ENCODE data around the gene LGR5. TPM values are rescaled to one million over a fixed set of nuclear protein-coding genes. Genes with fewer than 3 reads are reported as not detected.

LGR5 gene
- total and polyA plus RNA-seq, 2 of the 8 experiments (the other 6 are each of a cell fraction or from before 2014, with no cell fraction given), result 0.08 to 0.19 TPM

GRCh38 chr12:71626098-71626497, 186.5 kb downstream of the LGR5 start:
- H3K79me2 ChIP-seq (ENCODE audit: control insufficient read depth in 1 of 2, insufficient read depth in 2 of 2, low read length in 2 of 2), result no peaks in the 10 kb centered on the region
- no peak overlapping the region for H3K4me2 ChIP-seq (ENCODE audit: insufficient read depth in 1 of 2, low read depth in 2 of 2, low read length in 2 of 2)
- no peak overlapping the region for H4K91ac ChIP-seq (replicated peaks; ENCODE audit: insufficient read length, low read length)
- H3K27ac ChIP-seq (ENCODE audit: low read depth, low read length), result no peak overlapping the region
- no peak overlapping the region for H3K56ac ChIP-seq (replicated peaks; ENCODE audit: insufficient read length, low read depth, low read length)
- H3K79me1 ChIP-seq (ENCODE audit: low read depth, low read length), result no peaks in the 10 kb centered on the region
- ChIA-PET CTCF (ENCODE audit: partially characterized antibody) (interaction anchor here (1.1 to 4.4 kb wide), 3 partner anchors 8 to 38 kb away, joined by 4 to 21 read pairs (median 4); partner anchors contain the start of genes THAP2 and ZFC3H1), POLR2A (ENCODE audit: partially characterized antibody) (interaction anchor here (1.1 kb wide), 1 partner anchor 19 kb away, joined by 4 read pairs; no protein-coding TSS in a partner anchor)
- no peaks in the 10 kb centered on the region for H4K20me1 ChIP-seq (replicated peaks in 1 of 2; ENCODE audit: control insufficient read depth in 1 of 2, insufficient read depth in 2 of 2, low read length in 2 of 2)
- H3K4me1 ChIP-seq (replicated peaks in 1 of 4; ENCODE audit: control insufficient read depth in 3 of 4, insufficient read depth in 4 of 4, low read length in 3 of 4), result no peaks in the 10 kb centered on the region
- no peak overlapping the region for H2BK12ac ChIP-seq (ENCODE audit: low read depth, low read length)
- H3K4ac ChIP-seq (replicated peaks; ENCODE audit: insufficient read length, low read depth, low read length), result no peak overlapping the region
- no peak overlapping the region for H2BK15ac ChIP-seq (ENCODE audit: low read length)
- H3K23me2 ChIP-seq (ENCODE audit: low read depth, low read length), result no peaks in the 10 kb centered on the region; the same call in 1 of the 2 replicates
- no peak overlapping the region for H4K8ac ChIP-seq (ENCODE audit: extremely low read depth, insufficient read depth, low read length)
- H3K4me3 ChIP-seq (ENCODE audit: extremely low read depth in 1 of 4, insufficient read depth in 2 of 4, low read depth in 3 of 4, low read length in 4 of 4), result no peak overlapping the region
- no peak overlapping the region for H3K14ac ChIP-seq (ENCODE audit: insufficient read length)
- no peaks in the 10 kb centered on the region for H3K9me3 ChIP-seq (ENCODE audit: insufficient read depth in 2 of 2, low read depth in 1 of 2, low read length in 1 of 2)
- no peaks in the 10 kb centered on the region for H3K27me3 ChIP-seq (replicated peaks in 1 of 4; ENCODE audit: control insufficient read depth in 3 of 4, extremely low read depth in 1 of 4, insufficient read depth in 3 of 4, low read length in 3 of 4)
- no peak overlapping the region for H3K9ac ChIP-seq (replicated peaks in 1 of 4; ENCODE audit: extremely low read depth in 1 of 4, low read depth in 3 of 4, low read length in 3 of 4)
- H2AK5ac ChIP-seq (ENCODE audit: low read depth, low read length), result no peak overlapping the region
- H4K5ac ChIP-seq (ENCODE audit: insufficient read length, low read depth, low read length), result no peak overlapping the region
- no peak overlapping the region for H3K23ac ChIP-seq (ENCODE audit: insufficient read length)
- H3K36me3 ChIP-seq (ENCODE audit: control insufficient read depth in 2 of 4, insufficient read depth in 4 of 4, low read length in 3 of 4), result peaks cover 7 to 84% (median 46%) of the 10 kb centered on the region in 4 experiments
- H2BK120ac ChIP-seq (replicated peaks; ENCODE audit: low read depth, low read length), result no peak overlapping the region
- WGBS, 2 experiments (ENCODE audit: extremely low coverage in 1 of 2, insufficient coverage in 1 of 2, insufficient read length in 1 of 2, insufficient replicate concordance in 2 of 2, low coverage in 1 of 2, low lambda C conversion rate in 2 of 2, missing lambda C conversion rate in 1 of 2), result 86% methylated on average over 5 of the region's 5 CpGs; no CpG with 5 or more reads in 1 of the 2 experiments
- DNase-seq (ENCODE audit: low read depth in 1 of 2, low spot score in 2 of 2), result no peak
- H3K18ac ChIP-seq (ENCODE audit: extremely low read depth, low read length), result no peak overlapping the region
- no peak overlapping the region for H2AFZ ChIP-seq (ENCODE audit: low read length)
- no peak overlapping the region for H2BK5ac ChIP-seq (ENCODE audit: low read depth, low read length)
- no peak for FAIRE-seq
- H2BK20ac ChIP-seq (ENCODE audit: low read length), result no peak overlapping the region
- TF ChIP-seq GABPA (IDR thresholded peaks at IDR 0.05; ENCODE audit: borderline replicate concordance, insufficient read depth, low read length), result no peak
- no peak for TF ChIP-seq SP1 (IDR thresholded peaks at IDR 0.05; ENCODE audit: low read depth, low read length)
- TF ChIP-seq PHF8 (conservative IDR thresholded peaks at IDR 0.05; ENCODE audit: low read depth, low read length), result no peak
- no peak for TF ChIP-seq HDAC6 (IDR thresholded peaks at IDR 0.05; ENCODE audit: low read depth, low read length)
- TF ChIP-seq NANOG (IDR thresholded peaks at IDR 0.05; ENCODE audit: insufficient read depth, low read depth, low read length, poor library complexity, severe bottlenecking), result no peak
- TF ChIP-seq KDM4A (IDR thresholded peaks at IDR 0.05; ENCODE audit: low read depth, low read length, severe bottlenecking), result no peak
- TF ChIP-seq RXRA (IDR thresholded peaks at IDR 0.05; ENCODE audit: insufficient read depth, low read depth, low read length), result no peak
